IPS-NIHi11 (cell line): ENCODE results near the gene RAB40A.
"Not testable (repeated sequence)": the region's sequence is repeated elsewhere in the genome, so short reads cannot be mapped to it uniquely, and the experiment has no call there.

ENCODE experiments used
- DNase-seq: peaks from one replicate; pipeline ENCODE4 v3.0.0; 2012; ENCODE audit warnings: mixed read lengths, low spot score

Gene RAB40A

GRCh38 chrX:103523605-103524004, 4.3 kb upstream of the RAB40A start:
- no peak for DNase-seq

DNA sequence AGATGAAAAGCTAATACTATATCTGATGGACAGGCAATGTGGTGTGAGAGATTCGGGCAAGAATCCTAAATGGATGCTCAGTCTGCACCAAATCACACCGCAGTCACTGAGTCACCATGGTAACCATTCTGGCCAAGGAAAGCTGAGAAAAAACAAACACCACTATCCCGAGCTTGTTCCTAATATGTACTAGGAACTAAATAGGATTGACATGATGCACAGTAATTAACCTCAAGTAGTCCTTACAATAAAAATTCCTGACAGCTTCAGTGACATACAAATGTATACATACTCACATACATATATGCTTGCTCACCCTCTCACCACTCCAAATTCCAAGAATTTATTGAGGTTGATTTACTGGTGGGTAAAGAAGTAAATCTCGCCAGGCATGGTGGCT, 1.1 kb upstream of the RAB40A start:
- DNase-seq: no peak

GRCh38 chrX:103518571-103518970, 718 bp downstream of the RAB40A start:
- no peak for DNase-seq

DNA sequence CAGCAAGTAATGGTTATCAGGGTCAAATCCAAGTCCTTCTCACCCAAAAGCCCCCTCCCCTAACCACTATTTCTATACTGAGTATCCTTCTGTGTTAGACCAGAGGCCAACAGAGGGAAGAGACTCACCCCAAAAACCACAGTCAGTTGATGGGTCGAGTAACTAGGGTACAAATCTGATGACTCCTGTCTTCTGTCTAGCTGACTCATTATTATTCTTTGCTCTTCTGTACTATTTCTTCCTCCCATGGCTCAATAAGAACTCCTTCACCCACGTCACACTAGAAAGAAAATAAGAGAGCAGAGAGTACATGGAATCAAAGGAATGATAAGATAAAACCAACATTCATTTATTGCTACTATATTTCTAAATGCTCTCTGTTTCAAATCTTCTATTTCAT, 2.0 kb downstream of the RAB40A start:
- DNase-seq: no peak

- DNase-seq: no peak
These were observed 5.7 kb downstream of the RAB40A start for GRCh38 chrX:103513476-103514108.

DNA sequence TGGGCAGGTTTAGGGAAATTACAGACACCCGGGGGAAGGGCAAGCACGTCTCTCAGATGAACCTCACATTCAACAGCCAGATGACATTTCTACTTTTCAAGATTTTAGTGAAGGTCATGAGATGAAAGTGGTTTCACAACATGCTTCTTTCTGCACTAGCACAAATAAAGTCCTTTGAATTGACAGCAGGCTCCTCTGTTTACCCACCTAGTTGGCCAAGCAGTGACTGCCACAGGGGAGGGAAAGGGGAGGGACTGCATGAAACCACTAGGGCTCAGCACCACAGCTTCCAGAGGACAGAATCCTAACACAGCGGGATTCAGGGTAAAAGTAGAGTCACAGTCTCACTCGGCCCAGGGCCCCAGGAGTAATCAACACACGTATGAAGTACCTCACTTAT, 6.2 kb downstream of the RAB40A start:
- DNase-seq: peak; percentile 5

DNA sequence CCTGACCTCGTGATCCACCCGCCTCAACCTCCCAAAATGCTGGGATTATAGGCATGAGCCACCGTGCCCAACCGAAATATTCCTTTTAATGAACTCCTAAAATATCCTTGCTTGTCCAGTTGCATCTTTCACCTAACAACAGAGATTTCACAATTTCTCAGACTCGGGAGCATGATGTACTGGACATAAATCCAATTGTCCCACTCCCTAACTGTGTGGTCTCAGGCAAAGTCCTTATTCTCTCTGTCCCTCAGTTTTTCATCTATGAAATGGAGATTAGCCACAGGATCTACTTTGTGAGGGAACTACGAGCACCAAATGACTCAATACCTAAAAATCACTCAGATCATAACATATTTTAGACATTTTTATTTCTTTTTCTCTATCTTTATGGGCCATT, 9.3 kb downstream of the RAB40A start:
- DNase-seq: no peak

DNA sequence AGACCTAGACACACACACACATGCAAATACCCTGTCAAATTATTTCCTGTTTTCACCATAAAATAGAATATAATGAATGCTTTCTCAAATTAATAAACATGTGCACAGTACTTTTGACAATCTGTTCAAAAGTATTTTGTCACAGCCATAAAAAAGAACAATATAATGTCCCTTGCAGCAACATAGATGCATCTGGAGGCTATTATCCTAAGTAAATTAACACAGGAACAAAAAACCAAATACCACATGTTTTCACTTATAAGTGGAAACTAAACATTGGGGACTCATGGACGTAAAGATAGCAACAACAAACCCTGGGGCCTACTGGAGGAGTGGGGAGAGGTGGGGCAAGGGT, 15.5 kb downstream of the RAB40A start:
- no peak for DNase-seq

- peak; percentile 3 for DNase-seq
These were observed 16.0 kb downstream of the RAB40A start for GRCh38 chrX:103503163-103503852.

DNA sequence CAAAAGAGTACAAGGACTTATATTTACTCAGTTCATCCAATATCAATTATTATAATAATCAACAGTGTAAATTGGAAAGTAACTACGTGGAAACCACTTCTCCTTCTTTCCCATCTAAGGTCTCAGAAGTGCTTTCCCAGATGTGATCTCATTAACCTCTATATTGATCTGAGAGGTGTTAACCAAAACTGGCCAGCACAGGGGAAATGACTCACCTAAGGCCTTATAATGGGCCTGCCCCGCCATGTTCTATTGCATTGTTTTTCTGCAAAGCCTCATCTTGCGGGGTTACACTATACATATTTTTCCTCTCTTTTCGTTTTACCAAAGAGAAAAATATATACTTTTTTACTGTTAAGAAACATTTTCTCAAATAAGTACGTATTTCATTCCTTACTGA, 20.5 kb downstream of the RAB40A start:
- DNase-seq: no peak

DNA sequence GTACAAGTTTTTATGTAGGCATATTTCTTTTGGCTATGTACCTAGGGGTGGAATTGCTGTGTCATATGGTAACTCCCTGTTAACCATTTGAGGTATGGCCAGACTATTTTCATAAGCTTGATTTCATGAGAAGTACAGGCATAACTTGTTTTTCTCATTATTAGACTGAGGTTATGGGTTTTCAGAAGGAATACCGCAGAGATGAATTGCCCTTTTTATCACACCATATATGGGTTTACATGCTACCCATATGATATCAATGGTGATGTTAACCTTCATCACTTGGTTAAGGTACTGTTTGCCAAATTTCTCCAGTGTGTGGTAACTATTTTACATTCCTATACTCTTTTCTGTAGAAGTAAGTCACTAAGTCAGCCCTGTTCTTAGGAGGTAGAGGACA, 23.5 kb downstream of the RAB40A start:
- no peak for DNase-seq

- DNase-seq: not testable (repeated sequence)
These were observed 25.7 kb downstream of the RAB40A start for GRCh38 chrX:103493578-103493977.

GRCh38 chrX:103489733-103490132, 29.6 kb downstream of the RAB40A start:
- DNase-seq: peak; percentile 48

DNA sequence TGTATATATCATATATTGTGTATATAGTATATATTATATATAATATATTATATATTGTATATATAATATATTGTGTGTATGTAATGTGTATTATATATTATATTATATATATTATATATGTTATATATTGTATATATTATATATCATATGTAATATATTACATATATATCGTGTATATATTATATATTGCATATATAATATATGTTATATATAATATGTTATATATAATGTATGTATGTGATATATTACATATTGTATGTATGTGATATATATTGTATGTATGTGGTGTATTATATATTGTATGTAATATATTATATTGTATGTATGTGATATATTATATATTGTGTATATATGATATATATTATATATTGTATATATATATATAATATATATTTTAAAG, 30.5 kb downstream of the RAB40A start:
- no peak for DNase-seq

DNA sequence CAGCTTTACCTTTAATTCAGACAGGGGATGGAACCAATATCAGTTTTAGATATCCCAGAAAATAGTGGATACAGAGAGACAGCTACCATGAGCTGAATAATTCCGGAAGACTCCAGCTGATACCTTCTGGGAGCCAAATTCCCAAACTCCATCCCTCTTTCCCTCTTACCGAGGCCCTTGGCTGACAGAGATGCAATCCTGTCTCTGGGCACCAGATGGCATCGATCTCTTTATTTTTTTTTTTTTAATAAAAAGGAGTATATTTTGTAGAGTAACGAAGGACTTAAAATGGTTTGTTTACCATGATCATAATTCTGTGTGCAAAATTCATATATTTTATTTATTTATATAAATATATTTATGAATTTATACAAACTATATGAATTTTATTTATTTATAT, 31.0 kb downstream of the RAB40A start:
- DNase-seq: peak; percentile 30

GRCh38 chrX:103483720-103484119, 35.6 kb downstream of the RAB40A start:
- no peak for DNase-seq

- DNase-seq: no peak
These were observed 38.8 kb downstream of the RAB40A start for GRCh38 chrX:103480526-103480925.

- no peak for DNase-seq
These were observed 41.8 kb downstream of the RAB40A start for GRCh38 chrX:103477496-103477895.

GRCh38 chrX:103475381-103475780, 43.9 kb downstream of the RAB40A start:
- no peak for DNase-seq

DNA sequence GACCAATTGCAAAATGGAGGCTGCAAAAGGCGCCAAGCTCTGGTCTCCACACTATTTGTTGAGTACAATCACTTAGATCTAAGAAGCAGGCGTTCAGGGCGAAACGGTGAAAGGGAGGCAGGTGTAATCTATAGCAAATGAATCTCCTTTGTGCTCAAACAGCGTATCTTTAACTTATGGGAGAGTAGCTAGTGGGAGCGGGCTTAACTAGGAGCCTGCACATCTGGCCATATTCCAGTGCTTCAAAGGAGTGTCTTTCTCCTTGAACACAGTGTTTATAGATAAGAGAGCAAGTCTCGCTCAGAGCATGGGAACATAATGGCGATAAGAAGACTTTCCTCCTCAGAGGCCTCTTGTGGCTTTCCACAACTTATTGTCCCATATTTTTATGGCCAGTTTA, 49.3 kb downstream of the RAB40A start:
- DNase-seq: not testable (repeated sequence)

DNA sequence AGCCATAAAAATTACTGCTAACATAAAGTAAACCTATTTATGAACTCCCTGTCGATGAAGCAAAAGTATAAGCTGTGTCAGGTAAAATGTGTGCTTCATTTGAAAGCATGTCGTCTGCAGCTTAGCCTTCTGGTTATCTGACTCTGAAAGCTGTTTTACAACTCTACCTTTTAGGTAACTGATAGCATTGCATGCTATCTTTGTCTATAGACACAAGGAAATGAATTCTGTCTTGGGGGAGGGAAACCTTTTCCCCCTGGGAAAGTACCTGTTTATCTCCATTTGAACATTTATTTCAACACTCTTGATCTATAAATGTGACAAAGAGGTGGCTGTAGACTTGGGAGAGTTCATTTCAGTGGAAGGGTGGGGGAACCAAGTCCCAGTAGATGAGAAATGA, 51.4 kb downstream of the RAB40A start:
- DNase-seq: no peak

DNA sequence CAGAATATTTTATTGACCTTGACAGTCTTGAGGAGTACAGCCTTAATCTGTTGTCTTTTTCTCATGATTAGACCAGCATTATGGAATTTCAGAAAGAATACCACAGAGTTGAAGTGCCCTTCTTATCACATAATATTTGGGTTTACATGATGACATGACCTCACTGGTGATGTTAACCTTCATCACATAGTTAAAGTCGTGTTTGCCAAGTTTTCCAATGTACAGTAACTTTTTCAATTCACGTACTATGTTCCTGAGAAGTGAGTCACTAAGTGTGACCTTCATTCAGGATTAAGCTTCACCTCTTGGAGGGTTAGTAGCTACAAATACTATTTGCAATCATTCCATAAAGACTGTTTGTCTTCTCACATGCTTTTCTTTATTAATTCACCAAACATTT, 52.1 kb downstream of the RAB40A start:
- no peak for DNase-seq

DNA sequence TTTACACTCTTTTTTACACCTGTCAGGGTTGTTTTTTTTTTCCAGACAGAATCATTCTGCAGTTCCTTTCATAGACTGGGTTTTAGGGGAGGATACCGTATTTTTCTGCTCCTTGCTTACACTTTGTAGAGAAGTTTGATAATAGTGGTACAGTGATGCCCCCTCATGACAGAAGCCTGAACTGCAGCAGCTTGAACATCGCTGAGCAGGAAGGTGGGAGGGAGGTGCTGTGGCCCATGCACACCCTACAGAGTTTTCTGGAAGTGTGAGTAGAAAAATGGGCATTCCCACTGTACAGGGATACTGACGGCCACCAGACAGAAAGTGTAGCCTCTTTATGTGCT, 54.5 kb downstream of the RAB40A start:
- DNase-seq: peak; percentile 57

DNA sequence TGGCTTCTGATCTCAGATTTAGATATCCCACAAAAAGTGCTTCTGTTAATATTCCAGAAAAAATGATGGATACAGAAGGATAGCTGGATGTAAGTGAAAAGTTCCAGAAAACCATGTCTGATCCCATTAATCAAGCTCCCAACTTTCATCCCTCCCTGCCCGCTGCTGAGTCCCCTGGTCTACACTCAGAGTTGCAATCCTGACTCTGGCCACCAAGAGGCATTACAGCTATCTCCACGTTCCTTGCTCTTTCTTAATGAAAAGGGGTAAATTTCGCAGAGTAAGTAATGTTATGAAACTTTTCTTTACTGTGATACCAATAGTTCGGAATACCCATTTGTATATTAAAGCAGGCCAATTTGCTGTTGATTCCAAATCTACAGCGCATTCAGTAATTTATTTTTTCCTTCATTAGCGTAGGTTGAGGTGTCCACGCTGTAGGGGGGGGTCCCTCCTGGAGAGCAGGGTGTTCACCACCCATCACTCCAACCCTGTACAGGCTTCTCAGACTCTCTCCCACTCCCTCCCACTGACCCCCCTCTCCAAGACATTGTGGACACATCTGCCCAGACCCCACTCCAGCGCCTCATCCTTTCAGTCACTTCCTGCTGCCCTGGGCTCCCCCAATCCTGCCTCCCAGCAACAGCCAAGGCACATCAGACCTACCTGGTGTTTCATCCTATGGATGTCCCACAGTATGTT, 55.1 kb downstream of the RAB40A start:
- peak; percentile 40 for DNase-seq
